HEK293 (cell line): ENCODE measurements around the gene CDH23.

Source experiments
- CTCF ChIA-PET: fragments of 350-600 bp; formaldehyde crosslinking; extraction: SDS; loops from one replicate; lab custom pipeline; 2021; ENCODE audit warnings: antibody characterized with exemption; lab: Yijun Ruan, JAX
- POLR2A ChIA-PET: fragments of 300-600 bp; formaldehyde crosslinking; extraction: SDS; loops from one replicate; lab custom pipeline; 2020; ENCODE audit warnings: antibody characterized with exemption, inconsistent platforms; lab: Yijun Ruan, JAX
- H3K27ac ChIP-seq: fragments of 200-500 bp; sonication (Bioruptor generic); 2 replicates; pipeline ENCODE4 v1.5.1; 2014; ENCODE audit warnings: low read depth, low read length, control low read depth, inconsistent platforms; ENCODE audit errors: extremely low read depth
- H3K36me3 ChIP-seq, 2 experiments: fragments of 200-500 bp in 1 of 2; sonication (Bioruptor generic) in 1 of 2; 1 replicate in 1 of 2; 2 replicates in 1 of 2; pipeline ENCODE4 v1.5.1; 2014 to 2017; ENCODE audit warnings: inconsistent platforms in 2 of 2, low read length in 2 of 2; ENCODE audit not compliant: control insufficient read depth in 2 of 2, insufficient read depth in 1 of 2
- H3K4me1 ChIP-seq: fragments of 200-500 bp; sonication (Bioruptor generic); 2 replicates; pipeline ENCODE4 v1.5.1; 2014; ENCODE audit warnings: mild to moderate bottlenecking, low read length, inconsistent platforms; ENCODE audit not compliant: control insufficient read depth, insufficient read depth
- H3K4me3 ChIP-seq: 2 replicates; pipeline ENCODE4 v1.5.1; 2011; ENCODE audit warnings: low read depth, mild to moderate bottlenecking, control low read depth, low read length, moderate library complexity
- H3K9me3 ChIP-seq: fragments of 200-500 bp; sonication (Bioruptor generic); 2 replicates; pipeline ENCODE4 v1.5.1; 2014; ENCODE audit warnings: low read depth, low read length, inconsistent platforms; ENCODE audit not compliant: control insufficient read depth, insufficient read depth
- BCL11B ChIP-seq: fragments of 450-650 bp; formaldehyde crosslinking; IDR thresholded peaks from 2 replicates; pipeline ENCODE4 v1.5.1; 2016; ENCODE audit warnings: low read depth, missing biosample characterization, missing genetic modification characterization
- EGR2 ChIP-seq: fragments of 450-650 bp; formaldehyde crosslinking; IDR thresholded peaks from 2 replicates; pipeline ENCODE4 v1.5.1; 2016; ENCODE audit warnings: low read depth, missing biosample characterization, missing genetic modification characterization
- GFI1B ChIP-seq: fragments of 450-650 bp; formaldehyde crosslinking; IDR thresholded peaks from 2 replicates; pipeline ENCODE4 v1.5.1; 2016; ENCODE audit warnings: missing biosample characterization, missing genetic modification characterization
- HOXA7 ChIP-seq: sonication (generic); formaldehyde crosslinking; IDR thresholded peaks from 2 replicates; pipeline ENCODE4 v1.8.1; 2022; ENCODE audit warnings: missing genetic modification reagents, borderline replicate concordance
- IKZF3 ChIP-seq: fragments of 450-650 bp; IDR thresholded peaks from 2 replicates; pipeline ENCODE4 v1.5.0; 2018; ENCODE audit warnings: missing biosample characterization, mild to moderate bottlenecking, missing genetic modification characterization, moderate library complexity
- KLF1 ChIP-seq: fragments of 450-650 bp; formaldehyde crosslinking; IDR thresholded peaks from 2 replicates; pipeline ENCODE4 v1.5.1; 2016; ENCODE audit warnings: missing biosample characterization, missing genetic modification characterization
- ZBTB17 ChIP-seq: fragments of 450-650 bp; formaldehyde crosslinking; IDR thresholded peaks from 2 replicates; pipeline ENCODE4 v1.5.1; 2016; ENCODE audit warnings: missing biosample characterization, missing genetic modification characterization
- ZBTB21 ChIP-seq: fragments of 450-650 bp; formaldehyde crosslinking; IDR thresholded peaks from 2 replicates; pipeline ENCODE4 v1.5.1; 2017; ENCODE audit warnings: missing biosample characterization, missing genetic modification characterization
- ZFP69B ChIP-seq: fragments of 450-650 bp; formaldehyde crosslinking; IDR thresholded peaks from 2 replicates; pipeline ENCODE4 v1.5.1; 2016; ENCODE audit warnings: missing biosample characterization, missing genetic modification characterization
- ZNF121 ChIP-seq: fragments of 450-650 bp; formaldehyde crosslinking; IDR thresholded peaks from 2 replicates; pipeline ENCODE4 v1.5.1; 2016; ENCODE audit warnings: missing biosample characterization, missing genetic modification characterization
- ZNF133 ChIP-seq: fragments of 450-650 bp; formaldehyde crosslinking; IDR thresholded peaks from 2 replicates; pipeline ENCODE4 v1.5.1; 2016; ENCODE audit warnings: missing biosample characterization, missing genetic modification characterization
- ZNF146 ChIP-seq: fragments of 450-650 bp; formaldehyde crosslinking; IDR thresholded peaks from 2 replicates; pipeline ENCODE4 v1.5.1; 2016; ENCODE audit warnings: missing biosample characterization, missing genetic modification characterization
- ZNF202 ChIP-seq: fragments of 450-650 bp; formaldehyde crosslinking; IDR thresholded peaks from 2 replicates; pipeline ENCODE4 v1.5.1; 2016; ENCODE audit warnings: missing biosample characterization, missing genetic modification characterization, borderline replicate concordance
- ZNF501 ChIP-seq: fragments of 450-650 bp; formaldehyde crosslinking; IDR thresholded peaks from 2 replicates; pipeline ENCODE4 v1.5.1; 2016; ENCODE audit warnings: missing biosample characterization, missing genetic modification characterization
- ZNF544 ChIP-seq: fragments of 450-650 bp; formaldehyde crosslinking; IDR thresholded peaks from 2 replicates; pipeline ENCODE4 v1.5.0; 2017; ENCODE audit warnings: missing biosample characterization, missing genetic modification characterization
- ZNF624 ChIP-seq: fragments of 450-650 bp; formaldehyde crosslinking; IDR thresholded peaks from 2 replicates; pipeline ENCODE4 v1.5.1; 2017; ENCODE audit warnings: missing biosample characterization, missing genetic modification characterization
- ZNF768 ChIP-seq: fragments of 450-650 bp; formaldehyde crosslinking; IDR thresholded peaks from 2 replicates; pipeline ENCODE4 v1.5.1; 2018; ENCODE audit warnings: missing biosample characterization, mild to moderate bottlenecking, missing genetic modification characterization
- ZNF843 ChIP-seq: fragments of 450-650 bp; formaldehyde crosslinking; IDR thresholded peaks from 2 replicates; pipeline ENCODE4 v1.5.1; 2016; ENCODE audit warnings: missing biosample characterization, missing genetic modification characterization
- TF ChIP-seq, protein P1 (sequence below): fragments of 450-650 bp; formaldehyde crosslinking; IDR thresholded peaks from 2 replicates; pipeline ENCODE4 v1.5.1; 2016; ENCODE audit warnings: missing biosample characterization, missing genetic modification characterization
- TF ChIP-seq, protein P2 (sequence below): fragments of 450-650 bp; formaldehyde crosslinking; IDR thresholded peaks from 2 replicates; pipeline ENCODE4 v1.5.1; 2017; ENCODE audit warnings: missing biosample characterization, missing genetic modification characterization
- TF ChIP-seq, protein P3 (sequence below): fragments of 450-650 bp; formaldehyde crosslinking; IDR thresholded peaks from 2 replicates; pipeline ENCODE4; 2016; ENCODE audit warnings: missing biosample characterization, missing genetic modification characterization
- TF ChIP-seq, protein P4 (sequence below): fragments of 450-650 bp; formaldehyde crosslinking; IDR thresholded peaks from 2 replicates; pipeline ENCODE4 v1.5.1; 2016; ENCODE audit warnings: missing biosample characterization, missing genetic modification characterization

Gene CDH23

DNA sequence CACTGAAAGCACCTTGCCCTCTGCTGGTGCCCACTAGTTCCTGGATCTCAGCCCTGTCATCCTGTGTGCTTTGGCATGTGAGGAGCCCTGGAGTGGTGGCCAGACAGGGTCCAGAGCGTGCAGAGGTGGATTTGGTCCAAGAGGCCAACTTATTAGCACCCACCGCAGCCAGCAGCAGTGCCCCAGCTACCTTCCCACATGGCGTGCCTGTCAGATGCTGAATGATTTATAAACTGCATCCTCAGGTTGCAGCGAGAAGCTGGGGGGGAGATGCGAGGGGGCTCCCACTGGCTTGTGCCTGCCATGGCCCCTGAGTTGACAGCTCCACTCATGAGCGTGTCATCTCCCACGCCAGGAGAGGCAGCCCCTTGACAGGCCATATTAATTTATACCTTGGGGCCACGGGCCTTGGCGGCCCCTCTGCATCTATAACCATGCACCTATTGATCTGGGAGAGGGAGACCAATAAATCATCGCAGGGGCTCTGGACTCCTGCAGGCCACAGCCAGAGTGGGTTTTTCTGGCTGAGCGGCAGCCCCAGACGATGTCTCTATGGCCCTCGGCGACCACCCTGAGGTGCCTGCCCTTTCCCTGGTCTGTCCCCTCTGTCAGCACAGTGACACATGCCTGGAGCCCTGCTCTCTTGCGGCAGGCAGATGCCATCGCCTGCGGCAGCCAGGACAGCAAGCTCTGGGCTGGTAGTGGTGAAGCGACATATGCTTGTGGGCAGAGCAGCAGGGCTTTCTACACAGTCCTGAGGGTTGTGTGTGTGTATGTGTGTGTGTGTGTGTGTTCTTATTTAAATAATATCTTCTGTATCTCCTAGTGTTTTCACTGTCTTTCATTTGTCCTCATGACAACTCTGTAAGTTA lies 120.8 kb downstream of the CDH23 start:
- H3K9me3 ChIP-seq: no peaks in the 10 kb centered on the region
- H3K4me3 ChIP-seq: no peak overlapping the region
- CTCF ChIA-PET: no interaction called here
- no peaks in the 10 kb centered on the region for H3K36me3 ChIP-seq
- H3K27ac ChIP-seq: no peak overlapping the region
- no peak for TF ChIP-seq ZFP69B
- POLR2A ChIA-PET: no interaction called here
- H3K4me1 ChIP-seq: peaks cover 5% of the 10 kb centered on the region

DNA sequence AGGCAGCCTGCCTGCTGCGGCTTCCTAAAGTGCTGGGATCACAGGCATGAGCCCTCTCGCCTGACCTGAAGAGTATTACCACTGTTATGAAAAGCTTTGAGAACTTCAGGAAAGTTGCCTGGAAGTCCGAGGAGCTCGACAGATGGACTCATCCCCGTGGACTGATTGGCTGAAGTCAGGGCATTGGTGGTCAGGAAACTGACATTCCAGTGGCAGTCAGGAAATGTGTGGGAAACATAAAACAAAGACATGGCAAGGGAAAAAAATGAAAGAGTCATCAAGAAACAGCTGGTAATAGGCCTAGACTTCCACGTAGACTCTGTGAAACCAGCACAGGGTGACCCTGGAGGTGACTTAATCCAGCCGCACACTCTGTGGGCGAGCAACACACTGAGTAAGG lies 123.3 kb downstream of the CDH23 start:
- H3K4me1 ChIP-seq: no peaks in the 10 kb centered on the region
- H3K27ac ChIP-seq: no peak overlapping the region
- H3K36me3 ChIP-seq: no peaks in the 10 kb centered on the region
- no peaks in the 10 kb centered on the region for H3K9me3 ChIP-seq
- TF ChIP-seq ZNF768 (tag by site-specific recombination): no peak
- TF ChIP-seq, protein P1, sequence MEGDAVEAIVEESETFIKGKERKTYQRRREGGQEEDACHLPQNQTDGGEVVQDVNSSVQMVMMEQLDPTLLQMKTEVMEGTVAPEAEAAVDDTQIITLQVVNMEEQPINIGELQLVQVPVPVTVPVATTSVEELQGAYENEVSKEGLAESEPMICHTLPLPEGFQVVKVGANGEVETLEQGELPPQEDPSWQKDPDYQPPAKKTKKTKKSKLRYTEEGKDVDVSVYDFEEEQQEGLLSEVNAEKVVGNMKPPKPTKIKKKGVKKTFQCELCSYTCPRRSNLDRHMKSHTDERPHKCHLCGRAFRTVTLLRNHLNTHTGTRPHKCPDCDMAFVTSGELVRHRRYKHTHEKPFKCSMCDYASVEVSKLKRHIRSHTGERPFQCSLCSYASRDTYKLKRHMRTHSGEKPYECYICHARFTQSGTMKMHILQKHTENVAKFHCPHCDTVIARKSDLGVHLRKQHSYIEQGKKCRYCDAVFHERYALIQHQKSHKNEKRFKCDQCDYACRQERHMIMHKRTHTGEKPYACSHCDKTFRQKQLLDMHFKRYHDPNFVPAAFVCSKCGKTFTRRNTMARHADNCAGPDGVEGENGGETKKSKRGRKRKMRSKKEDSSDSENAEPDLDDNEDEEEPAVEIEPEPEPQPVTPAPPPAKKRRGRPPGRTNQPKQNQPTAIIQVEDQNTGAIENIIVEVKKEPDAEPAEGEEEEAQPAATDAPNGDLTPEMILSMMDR (tag by site-specific recombination): no peak
- TF ChIP-seq ZNF624 (tag by site-specific recombination): no peak
- no peak for TF ChIP-seq GFI1B (tag by site-specific recombination)
- TF ChIP-seq ZBTB17 (tag by site-specific recombination): no peak
- TF ChIP-seq KLF1: no peak
- TF ChIP-seq ZNF146 (tag by site-specific recombination): no peak
- TF ChIP-seq ZNF843 (tag by site-specific recombination): no peak
- TF ChIP-seq, protein P2, sequence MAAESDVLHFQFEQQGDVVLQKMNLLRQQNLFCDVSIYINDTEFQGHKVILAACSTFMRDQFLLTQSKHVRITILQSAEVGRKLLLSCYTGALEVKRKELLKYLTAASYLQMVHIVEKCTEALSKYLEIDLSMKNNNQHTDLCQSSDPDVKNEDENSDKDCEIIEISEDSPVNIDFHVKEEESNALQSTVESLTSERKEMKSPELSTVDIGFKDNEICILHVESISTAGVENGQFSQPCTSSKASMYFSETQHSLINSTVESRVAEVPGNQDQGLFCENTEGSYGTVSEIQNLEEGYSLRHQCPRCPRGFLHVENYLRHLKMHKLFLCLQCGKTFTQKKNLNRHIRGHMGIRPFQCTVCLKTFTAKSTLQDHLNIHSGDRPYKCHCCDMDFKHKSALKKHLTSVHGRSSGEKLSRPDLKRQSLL (tag by site-specific recombination): no peak
- no peak for TF ChIP-seq EGR2 (tag by site-specific recombination)
- TF ChIP-seq, protein P3, sequence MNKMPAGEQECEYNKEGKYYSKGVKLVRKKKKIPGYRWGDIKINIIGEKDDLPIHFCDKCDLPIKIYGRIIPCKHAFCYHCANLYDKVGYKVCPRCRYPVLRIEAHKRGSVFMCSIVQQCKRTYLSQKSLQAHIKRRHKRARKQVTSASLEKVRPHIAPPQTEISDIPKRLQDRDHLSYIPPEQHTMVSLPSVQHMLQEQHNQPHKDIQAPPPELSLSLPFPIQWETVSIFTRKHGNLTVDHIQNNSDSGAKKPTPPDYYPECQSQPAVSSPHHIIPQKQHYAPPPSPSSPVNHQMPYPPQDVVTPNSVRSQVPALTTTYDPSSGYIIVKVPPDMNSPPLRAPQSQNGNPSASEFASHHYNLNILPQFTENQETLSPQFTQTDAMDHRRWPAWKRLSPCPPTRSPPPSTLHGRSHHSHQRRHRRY (tag by site-specific recombination): no peak
- TF ChIP-seq HOXA7 (CRISPR knock-in tag): no peak
- no peak for TF ChIP-seq ZBTB21 (tag by site-specific recombination)
- TF ChIP-seq BCL11B (tag by site-specific recombination): no peak
- ChIA-PET POLR2A (no interaction called here), CTCF (interaction anchor here (0.7 to 0.9 kb wide), 2 partner anchors 124 to 188 kb away, joined by 3 read pairs; partner anchors contain the start of gene CDH23)
- no peak overlapping the region for H3K4me3 ChIP-seq

DNA sequence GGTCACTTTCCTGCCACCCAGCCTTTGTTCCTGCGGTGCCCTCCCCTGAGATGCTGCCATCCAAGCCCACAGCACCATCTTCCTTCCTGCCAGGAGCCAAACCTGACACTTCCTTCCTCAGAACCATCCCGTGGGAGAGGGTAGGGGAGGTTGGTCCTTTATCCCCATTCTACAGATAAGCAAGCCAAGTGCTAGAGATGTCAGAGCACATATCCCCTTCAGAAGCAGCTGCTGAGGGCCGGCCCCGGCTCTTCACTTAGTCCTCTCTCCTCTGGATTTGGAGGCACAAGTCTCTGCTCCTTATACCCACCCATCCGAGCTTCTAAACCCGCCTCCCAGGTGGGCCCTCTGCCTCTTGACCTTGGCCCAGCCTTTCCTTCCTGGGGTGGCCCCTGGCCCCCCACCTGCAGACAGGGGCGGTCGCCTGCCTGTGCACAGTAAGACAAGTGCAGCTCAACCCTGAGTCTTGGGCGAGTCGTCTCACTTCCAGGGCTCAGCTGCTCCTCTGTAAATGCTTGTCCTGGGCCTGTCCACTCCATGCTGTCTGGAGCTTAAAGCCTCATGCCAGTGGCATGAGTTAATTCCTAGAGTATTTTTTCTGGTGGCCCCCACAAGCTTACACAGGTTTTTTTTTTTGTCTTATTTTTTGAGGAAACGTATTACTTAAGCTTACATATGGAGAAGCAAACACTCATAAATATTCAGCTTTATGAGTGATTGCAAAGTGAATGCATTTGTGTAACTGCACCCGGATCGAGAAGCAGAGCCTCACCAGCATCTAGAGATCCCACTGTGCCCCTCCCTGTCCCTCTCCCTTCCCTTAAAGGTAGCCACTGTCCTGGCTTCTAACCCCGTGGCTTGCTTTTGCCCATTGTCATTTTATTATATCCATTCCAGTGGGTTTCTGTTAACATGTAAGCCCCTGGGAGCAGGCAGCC lies 125.1 kb downstream of the CDH23 start:
- Histone ChIP-seq H3K9me3 (no peaks in the 10 kb centered on the region), H3K36me3 (no peaks in the 10 kb centered on the region), H3K4me1 (no peaks in the 10 kb centered on the region), H3K4me3 (no peak overlapping the region), H3K27ac (no peak overlapping the region)
- CTCF ChIA-PET: interaction anchor here (0.6 to 1.1 kb wide), 8 partner anchors 8 to 471 kb away, joined by 3 to 6 read pairs (median 3); no protein-coding TSS in a partner anchor
- POLR2A ChIA-PET: interaction anchor here (0.6 to 1.2 kb wide), 2 partner anchors 19 to 38 kb away, joined by 3 read pairs; no protein-coding TSS in a partner anchor
- no peak for TF ChIP-seq IKZF3
- TF ChIP-seq ZNF501 (tag by site-specific recombination): no peak
- TF ChIP-seq ZNF121 (tag by site-specific recombination): no peak
- TF ChIP-seq, protein P4, sequence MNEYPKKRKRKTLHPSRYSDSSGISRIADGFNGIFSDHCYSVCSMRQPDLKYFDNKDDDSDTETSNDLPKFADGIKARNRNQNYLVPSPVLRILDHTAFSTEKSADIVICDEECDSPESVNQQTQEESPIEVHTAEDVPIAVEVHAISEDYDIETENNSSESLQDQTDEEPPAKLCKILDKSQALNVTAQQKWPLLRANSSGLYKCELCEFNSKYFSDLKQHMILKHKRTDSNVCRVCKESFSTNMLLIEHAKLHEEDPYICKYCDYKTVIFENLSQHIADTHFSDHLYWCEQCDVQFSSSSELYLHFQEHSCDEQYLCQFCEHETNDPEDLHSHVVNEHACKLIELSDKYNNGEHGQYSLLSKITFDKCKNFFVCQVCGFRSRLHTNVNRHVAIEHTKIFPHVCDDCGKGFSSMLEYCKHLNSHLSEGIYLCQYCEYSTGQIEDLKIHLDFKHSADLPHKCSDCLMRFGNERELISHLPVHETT (tag by site-specific recombination): no peak
- no peak for TF ChIP-seq ZNF133 (tag by site-specific recombination)
- no peak for TF ChIP-seq ZNF544 (tag by site-specific recombination)
- TF ChIP-seq ZNF202 (tag by site-specific recombination): no peak
